GM23248 (cell line): ENCODE data around the gene CLSTN2. TPM values are rescaled to one million over a fixed set of nuclear protein-coding genes. Genes with fewer than 3 reads are reported as not detected.

Experiments used
- DNase-seq: peaks from one replicate; pipeline ENCODE4 v3.0.0-alpha.2; 2015
- H2AFZ ChIP-seq: fragments of 200-600 bp; sonication (generic); 2 replicates; pipeline ENCODE4 v1.6.1; 2016; ENCODE audit warnings: antibody characterized with exemption
- H3F3A ChIP-seq: fragments of 200-600 bp; sonication (generic); 2 replicates; pipeline ENCODE4 v1.6.1; 2016; ENCODE audit warnings: mild to moderate bottlenecking, antibody characterized with exemption, mixed run types; ENCODE audit not compliant: insufficient read depth
- H3K27ac ChIP-seq: fragments of 200-600 bp; sonication (generic); 2 replicates; pipeline ENCODE4 v1.5.1; 2016; ENCODE audit warnings: mild to moderate bottlenecking
- H3K27me3 ChIP-seq: fragments of 200-600 bp; sonication (generic); replicated peaks from 2 replicates; pipeline ENCODE4 v1.6.1; 2016; ENCODE audit warnings: mild to moderate bottlenecking; ENCODE audit not compliant: insufficient read depth
- H3K36me3 ChIP-seq: fragments of 200-600 bp; sonication (generic); 2 replicates; pipeline ENCODE4 v1.6.1; 2016; ENCODE audit warnings: low read depth, mild to moderate bottlenecking
- H3K4me1 ChIP-seq: fragments of 200-600 bp; sonication (generic); 2 replicates; pipeline ENCODE4 v1.6.1; 2016; ENCODE audit warnings: mild to moderate bottlenecking; ENCODE audit not compliant: insufficient read depth
- H3K4me2 ChIP-seq: fragments of 200-600 bp; sonication (generic); one replicate; pipeline ENCODE4 v1.6.1; 2016; ENCODE audit warnings: mild to moderate bottlenecking; ENCODE audit not compliant: unreplicated experiment
- H3K4me3 ChIP-seq: fragments of 200-600 bp; sonication (generic); 2 replicates; pipeline ENCODE4 v1.5.1; 2016; ENCODE audit warnings: mild to moderate bottlenecking
- H3K79me2 ChIP-seq: fragments of 200-600 bp; sonication (generic); 2 replicates; pipeline ENCODE4 v1.6.1; 2016; ENCODE audit warnings: mild to moderate bottlenecking; ENCODE audit not compliant: insufficient read depth
- H3K9ac ChIP-seq: fragments of 200-600 bp; sonication (generic); 2 replicates; pipeline ENCODE4 v1.6.1; 2016; ENCODE audit warnings: mild to moderate bottlenecking
- H3K9me2 ChIP-seq: fragments of 200-600 bp; sonication (generic); 2 replicates; pipeline ENCODE4 v1.6.1; 2016; ENCODE audit warnings: mixed run types, mild to moderate bottlenecking, moderate library complexity; ENCODE audit not compliant: insufficient read depth
- H3K9me3 ChIP-seq: fragments of 200-600 bp; sonication (generic); one replicate; pipeline ENCODE4 v1.6.1; 2017; ENCODE audit warnings: low read depth
- H4K20me1 ChIP-seq: fragments of 200-600 bp; sonication (generic); 2 replicates; pipeline ENCODE4 v1.6.0; 2016; ENCODE audit not compliant: insufficient read depth
- EZH2 ChIP-seq: fragments of 200-600 bp; sonication (generic); IDR thresholded peaks from 2 replicates; pipeline ENCODE4 v1.6.1; 2018; ENCODE audit warnings: antibody characterized with exemption, mild to moderate bottlenecking; ENCODE audit not compliant: insufficient read depth, poor library complexity, severe bottlenecking
- EZH2phosphoT487 ChIP-seq: fragments of 200-600 bp; sonication (generic); IDR thresholded peaks from 2 replicates; pipeline ENCODE4 v1.6.1; 2018; ENCODE audit warnings: antibody characterized with exemption, moderate library complexity, mild to moderate bottlenecking, low read depth; ENCODE audit not compliant: insufficient read depth
- WGBS, 2 experiments: methylation state at CpG; one replicate each; pipeline ENCODE4 v1.1.6; 2015 to 2017; ENCODE audit warnings: low lambda C conversion rate in 2 of 2, low coverage in 1 of 2; ENCODE audit errors: missing lambda C conversion rate in 2 of 2; 5-methylcytosine and 5-hydroxymethylcytosine counted together
- in situ Hi-C: fragments of 300-500 bp; cut with MboI; formaldehyde crosslinking; loops from 2 replicates; pipeline ENCODE4 v1.15.0; 2020
- polyA plus RNA-seq: library from polyadenylated mRNA; unstranded; fragments of >200 nt; fragmentation: Nextera tagmentation; extraction: Ambion mirVana; gene quantifications from 2 replicates; pipeline ENCODE4 v1.2.1, GENCODE V29; 2016
- total RNA-seq: library from RNA; depleted of rRNA; stranded (reverse); fragments of >200 nt; shearing (Covaris generic); gene quantifications from 2 replicates; pipeline ENCODE4 v1.2.3, GENCODE V29; 2014

Gene CLSTN2
- total and polyA plus RNA-seq, 2 experiments from 2014 or later = not detected

DNA sequence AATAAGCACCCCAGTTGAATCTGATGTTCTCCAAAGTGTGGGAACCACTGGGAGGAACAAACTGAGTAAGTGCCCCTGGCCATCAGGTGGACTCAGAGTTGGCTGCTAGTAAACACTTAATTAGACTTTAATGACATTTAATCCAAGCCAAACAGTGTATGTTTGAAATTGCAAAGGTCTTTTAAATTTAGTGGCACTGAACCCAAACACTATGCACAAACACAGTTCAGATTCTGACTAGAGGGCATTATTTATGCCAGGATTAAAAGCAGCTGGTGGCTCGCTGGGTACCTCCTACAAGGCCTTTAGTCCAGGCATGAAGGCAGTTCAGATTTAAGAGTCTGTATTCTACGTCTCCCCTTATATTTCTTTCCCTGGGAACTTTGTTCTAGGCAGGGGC lies 264.8 kb downstream of the CLSTN2 start:
- Histone ChIP-seq H3K4me3 (no peak overlapping the region), H3K36me3 (no peaks in the 10 kb centered on the region), H3K9me2 (no peaks in the 10 kb centered on the region), H3K79me2 (no peaks in the 10 kb centered on the region), H3K4me1 (no peaks in the 10 kb centered on the region), H3K27ac (no peak overlapping the region), H3K27me3 (no peaks in the 10 kb centered on the region; the same call in 1 of the 2 replicates), H4K20me1 (no peaks in the 10 kb centered on the region), H3F3A (no peaks in the 10 kb centered on the region), H3K9ac (no peak overlapping the region), H3K4me2 (no peak overlapping the region), H2AFZ (no peak overlapping the region), H3K9me3 (no peaks in the 10 kb centered on the region)
- DNase-seq = no peak
- in situ Hi-C loops = no loop called here
- 29 to 41% methylated on average over 2 of the region's 2 CpGs for WGBS, 2 experiments
- no peak for TF ChIP-seq EZH2phosphoT487
- no peak for TF ChIP-seq EZH2

DNA sequence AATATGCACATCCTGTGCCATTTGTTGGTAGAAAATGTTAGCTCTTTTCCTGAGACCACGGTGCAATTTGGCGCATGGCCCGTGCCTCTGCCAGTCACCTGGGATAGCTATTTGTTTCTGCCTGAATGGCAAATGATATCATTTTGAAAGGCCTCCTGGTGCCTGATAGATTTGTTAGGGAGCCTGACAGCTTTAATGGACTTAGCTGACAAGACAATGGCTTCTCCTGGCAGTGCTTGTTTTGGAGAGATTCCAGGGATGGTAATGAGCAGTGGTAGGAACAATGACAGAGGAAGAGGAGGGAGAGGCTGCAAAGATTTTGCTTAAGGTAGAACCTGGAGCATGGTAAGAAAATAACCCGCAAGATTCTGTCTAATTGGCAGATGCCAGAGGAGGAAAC lies 268.5 kb downstream of the CLSTN2 start:
- no peaks in the 10 kb centered on the region for H3K4me1 ChIP-seq
- H3K79me2 ChIP-seq = no peaks in the 10 kb centered on the region
- H3F3A ChIP-seq = no peaks in the 10 kb centered on the region
- peaks cover 6% of the 10 kb centered on the region for H3K27me3 ChIP-seq
- H3K9me3 ChIP-seq = no peaks in the 10 kb centered on the region
- H4K20me1 ChIP-seq = no peaks in the 10 kb centered on the region
- WGBS, 2 experiments = 64 to 67% methylated on average over 4 of the region's 4 CpGs
- TF ChIP-seq EZH2phosphoT487 = no peak
- no peak for TF ChIP-seq EZH2
- no peak overlapping the region for H3K9ac ChIP-seq
- no peak for DNase-seq
- H3K27ac ChIP-seq = no peak overlapping the region
- H3K36me3 ChIP-seq = no peaks in the 10 kb centered on the region
- H2AFZ ChIP-seq = no peak overlapping the region
- no peak overlapping the region for H3K4me2 ChIP-seq
- in situ Hi-C loops = no loop called here
- H3K4me3 ChIP-seq = no peak overlapping the region
- no peaks in the 10 kb centered on the region for H3K9me2 ChIP-seq

DNA sequence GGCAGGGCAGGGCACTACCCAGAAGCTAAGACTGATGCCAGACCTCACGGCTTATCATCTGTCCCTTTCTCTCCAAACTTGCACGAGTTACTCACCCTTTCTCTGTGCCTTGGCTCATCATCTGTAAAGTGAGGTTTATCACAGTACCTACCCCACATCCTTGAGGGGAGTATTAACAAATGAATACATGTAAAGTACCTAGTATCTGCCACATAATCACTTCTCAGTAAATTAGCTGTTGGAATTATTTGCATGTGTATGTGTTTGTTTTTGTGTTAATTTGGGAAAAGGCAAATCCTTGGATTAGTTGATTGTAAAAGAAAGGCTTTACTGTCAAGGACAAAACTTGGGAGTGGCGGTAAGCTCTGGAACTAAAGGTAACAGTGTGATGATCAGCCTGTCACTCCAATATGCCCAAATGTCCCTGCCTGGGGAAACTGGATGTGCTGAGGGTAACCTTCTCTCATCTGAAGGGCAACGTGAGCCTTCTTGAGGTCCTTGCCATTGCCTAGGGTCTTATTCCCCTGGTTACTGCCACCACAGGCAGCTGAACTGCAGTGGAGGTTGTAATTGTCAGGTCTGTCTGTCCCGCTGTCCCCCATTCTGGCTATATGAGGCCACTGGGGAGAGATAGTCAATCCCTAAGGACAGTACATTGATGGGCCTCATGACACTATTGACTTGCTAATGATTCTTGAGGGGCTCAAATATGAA lies 269.4 kb downstream of the CLSTN2 start:
- Histone ChIP-seq H3K9ac (no peak overlapping the region), H3K9me3 (no peaks in the 10 kb centered on the region), H3F3A (no peaks in the 10 kb centered on the region), H3K79me2 (no peaks in the 10 kb centered on the region), H2AFZ (no peak overlapping the region), H3K36me3 (no peaks in the 10 kb centered on the region), H4K20me1 (no peaks in the 10 kb centered on the region), H3K9me2 (no peaks in the 10 kb centered on the region), H3K27ac (no peak overlapping the region), H3K27me3 (peaks cover 6% of the 10 kb centered on the region), H3K4me3 (no peak overlapping the region), H3K4me2 (no peak overlapping the region), H3K4me1 (no peaks in the 10 kb centered on the region)
- no peak for DNase-seq
- in situ Hi-C loops = no loop called here
- TF ChIP-seq EZH2phosphoT487 = no peak
- TF ChIP-seq EZH2 = no peak
- WGBS, 2 experiments = 26 to 29% methylated on average over 5 of the region's 5 CpGs

DNA sequence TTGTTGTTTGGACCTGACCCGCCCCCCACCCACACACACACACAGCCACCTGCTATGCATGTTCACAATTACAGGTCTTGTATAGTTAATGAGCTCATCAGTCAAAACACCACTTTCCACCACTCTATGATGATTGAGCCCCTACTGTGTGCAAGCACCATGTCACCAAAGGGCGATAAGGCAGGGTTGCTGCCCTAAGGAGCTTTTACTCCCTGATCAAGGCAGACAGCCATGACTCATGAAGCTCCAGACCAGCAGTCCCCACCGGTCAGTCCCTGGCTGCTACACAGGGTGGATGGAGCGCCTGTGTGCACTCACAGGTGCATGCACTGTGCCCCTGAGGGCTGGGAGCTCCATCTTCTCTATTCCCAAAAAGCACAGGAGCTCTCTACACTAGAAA lies 270.6 kb downstream of the CLSTN2 start:
- in situ Hi-C loops = no loop called here
- Histone ChIP-seq H3K4me2 (no peak overlapping the region), H3K9ac (no peak overlapping the region), H3K4me3 (no peak overlapping the region), H3K9me3 (no peaks in the 10 kb centered on the region), H3K4me1 (no peaks in the 10 kb centered on the region), H3K27me3 (peaks cover 6% of the 10 kb centered on the region), H3K9me2 (no peaks in the 10 kb centered on the region), H2AFZ (no peak overlapping the region), H3K36me3 (no peaks in the 10 kb centered on the region), H4K20me1 (no peaks in the 10 kb centered on the region), H3F3A (no peaks in the 10 kb centered on the region), H3K79me2 (no peaks in the 10 kb centered on the region), H3K27ac (no peak overlapping the region)
- no peak for DNase-seq
- TF ChIP-seq EZH2 (no peak), EZH2phosphoT487 (no peak)
- WGBS, 2 experiments = 41 to 46% methylated on average over 3 to 4 of the region's 4 CpGs
